Erythroblast (primary cell): Measurements from ENCODE around the gene TGDS.
A peak's percentile ranks its signal among the peaks of the same experiment; 100 is the strongest.

Experiments
- GATA1 ChIP-seq: IDR thresholded peaks from 2 replicates; pipeline ENCODE4 v1.6.1; 2011; ENCODE audit warnings: low read depth, mild to moderate bottlenecking, control low read depth, low read length, moderate library complexity
- POLR2A ChIP-seq: IDR thresholded peaks from 2 replicates; pipeline ENCODE4 v1.6.1; 2011; ENCODE audit warnings: mild to moderate bottlenecking, low read length

DNA sequence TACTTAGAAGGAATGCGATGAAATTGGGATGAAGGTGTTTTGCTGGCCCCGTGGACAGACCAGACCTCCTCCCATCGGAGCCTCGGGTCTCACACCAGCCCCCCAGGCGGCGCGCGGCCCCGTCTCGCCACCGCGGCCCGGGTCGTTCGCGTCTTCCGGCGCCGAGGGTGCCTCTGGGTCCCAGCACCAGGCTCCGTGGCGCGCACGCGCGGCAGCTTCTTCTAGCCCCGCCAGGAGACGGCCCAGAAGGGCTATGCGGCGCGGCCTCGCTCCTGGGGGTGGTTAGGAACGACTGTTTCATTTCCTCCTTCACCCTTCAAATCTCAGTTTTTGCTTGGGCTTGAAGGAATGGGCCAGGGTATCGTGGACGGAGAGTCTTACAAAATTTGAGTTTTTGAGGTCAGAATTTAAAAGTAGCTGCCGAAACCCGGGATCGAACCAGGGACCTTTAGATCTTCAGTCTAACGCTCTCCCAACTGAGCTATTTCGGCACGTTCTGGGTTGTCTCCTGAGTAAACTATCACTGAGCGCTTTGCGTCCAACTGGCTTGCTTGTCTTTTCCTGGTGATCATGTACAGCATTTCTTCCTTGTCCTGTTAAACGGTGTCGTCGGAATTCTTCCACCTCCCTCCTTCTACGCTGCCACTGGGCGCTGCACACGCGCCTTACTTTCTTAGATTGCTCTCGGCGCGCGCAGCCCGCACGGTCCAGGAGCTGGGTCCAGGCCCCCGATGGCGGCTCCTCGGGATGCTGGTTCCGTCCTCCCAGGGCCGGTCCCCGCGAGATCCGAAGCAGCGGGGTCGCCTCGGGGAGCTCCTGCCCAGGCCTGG lies 46.5 kb downstream of the TGDS start:
- TF ChIP-seq POLR2A: peak; percentile 62
- TF ChIP-seq GATA1: no peak
